ENCODE measurements around the gene GABRG3. TPM values are rescaled to one million over a fixed set of nuclear protein-coding genes. Genes with fewer than 3 reads are reported as not detected.

Gene GABRG3
- total RNA-seq, 1 experiment from 2014 or later: 0.15 TPM

DNA sequence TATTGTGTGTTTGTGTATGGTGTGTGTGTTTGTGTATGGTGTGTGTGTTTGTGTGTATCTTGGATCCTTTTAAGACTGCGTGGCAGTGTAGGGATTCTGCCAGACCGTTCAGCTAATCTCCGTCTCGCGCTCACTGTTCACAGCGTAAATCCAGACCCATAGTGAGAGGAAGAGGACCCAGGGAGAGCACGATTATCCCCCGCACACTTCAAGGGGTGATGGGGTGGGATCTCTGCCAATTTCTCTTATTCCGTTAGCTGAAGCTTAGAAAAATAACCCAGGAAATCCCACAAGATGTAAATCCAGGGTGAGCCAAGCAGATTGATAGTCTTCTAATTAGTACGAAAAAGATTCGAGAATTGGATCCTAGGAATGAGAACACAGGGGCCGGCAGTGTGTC lies 381.2 kb downstream of the GABRG3 start:
- Mint-ChIP-seq H3K4me1 (no peaks in the 10 kb centered on the region; a peak in 1 of 4 replicates), H3K27ac (no peak overlapping the region), H3K9me3 (no peaks in the 10 kb centered on the region; a peak in 2 of 5 replicates), H3K27me3 (ENCODE audit: low read depth) (no peaks in the 10 kb centered on the region), H3K4me3 (no peak overlapping the region), H3K36me3 (ENCODE audit: insufficient read depth in 1 of 3, low read depth in 3 of 3) (no peaks in the 10 kb centered on the region)
- Histone ChIP-seq H3T11ph (ENCODE audit: low read length) (no peak overlapping the region), H4K5ac (ENCODE audit: insufficient read length, low read depth, low read length) (no peak overlapping the region), H3K23me2 (ENCODE audit: insufficient read length, low read depth, low read length, poor library complexity, severe bottlenecking) (no peaks in the 10 kb centered on the region), H3K27me3 (ENCODE audit: insufficient read depth, low read length) (no peaks in the 10 kb centered on the region), H2BK15ac (ENCODE audit: low read depth, low read length) (no peak overlapping the region), H2BK12ac (ENCODE audit: insufficient read length, low read depth, low read length) (no peak overlapping the region), H3K9me3 (ENCODE audit: control insufficient read depth, low read depth, low read length) (no peaks in the 10 kb centered on the region), H3K56ac (ENCODE audit: insufficient read length, low read depth, low read length) (no peak overlapping the region), H2BK5ac (ENCODE audit: insufficient read length, low read length) (no peak overlapping the region), H2AFZ (ENCODE audit: low read length) (no peak overlapping the region), H4K91ac (ENCODE audit: insufficient read length, low read depth, low read length) (no peak overlapping the region), H3K4ac (ENCODE audit: low read depth, low read length) (no peak overlapping the region), H3K9ac (ENCODE audit: extremely low read depth, insufficient read length, low read length) (no peak overlapping the region), H2BK20ac (ENCODE audit: low read depth, low read length, poor library complexity, severe bottlenecking) (no peak overlapping the region), H3K18ac (ENCODE audit: insufficient read length, low read depth, low read length) (no peak overlapping the region), H2BK120ac (ENCODE audit: low read depth, low read length, poor library complexity, severe bottlenecking) (no peak overlapping the region), H4K20me1 (ENCODE audit: control insufficient read depth, insufficient read depth, insufficient read length) (peaks cover 2% of the 10 kb centered on the region), H2AK5ac (ENCODE audit: insufficient read length, low read length) (no peak overlapping the region), H3K4me1 (ENCODE audit: insufficient read depth, low read length) (no peaks in the 10 kb centered on the region), H4K8ac (replicated peaks; ENCODE audit: insufficient read length, low read depth, low read length) (no peak overlapping the region), H3K79me2 (ENCODE audit: insufficient read depth, low read length) (no peaks in the 10 kb centered on the region), H3K27ac (ENCODE audit: insufficient read length, low read depth, low read length) (no peak overlapping the region), H3K4me2 (ENCODE audit: insufficient read depth, insufficient read length, low read length) (no peak overlapping the region), H3K23ac (ENCODE audit: insufficient read length, low read depth, low read length) (no peak overlapping the region), H3K14ac (ENCODE audit: insufficient read depth, low read length) (no peak overlapping the region), H3K79me1 (ENCODE audit: insufficient read depth, low read depth, low read length, poor library complexity, severe bottlenecking) (no peaks in the 10 kb centered on the region)
- TF ChIP-seq CTCF (conservative IDR thresholded peaks at IDR 0.05): no peak
- WGBS (ENCODE audit: extremely low coverage, insufficient read length, low lambda C conversion rate): no CpG with 5 or more reads among the region's 12 CpGs
- DNase-seq: no peak
